T-helper 1 cell treated with Interleukin-12 subunit alpha and Interleukin-12 subunit beta and Interleukin-4 antibody, amounts not matched to agents 30 ng/mL and 1 ng/mL, for 36 hours (primary cell): ENCODE results near the gene HNF1A. TPM values are rescaled to one million over a fixed set of nuclear protein-coding genes. Genes with fewer than 3 reads are reported as not detected.
"Not testable (repeated sequence)": the region's sequence is repeated elsewhere in the genome, so short reads cannot be mapped to it uniquely, and the experiment has no call there.

ENCODE experiments used
- intact Hi-C: fragments of 100-400 bp; cut with micrococcal nuclease; formaldehyde crosslinking; loops from one replicate; pipeline ENCODE4 v1.15.1; 2024
- total RNA-seq: library from RNA; stranded (reverse); gene quantifications from 2 replicates; pipeline ENCODE4 v1.2.3, GENCODE V29; 2022

Gene HNF1A
- not detected in 2 replicates for total RNA-seq

GRCh38 chr12:120978296-120979219 is at the start of gene HNF1A:
TSS of gene HNF1A (plus strand) at chr12:120978543. CDS start at chr12:120978769, 226 bp downstream.
- intact Hi-C loops, result loop anchor here (10.0 kb wide), 1 partner anchor 214 kb away; no protein-coding TSS in a partner anchor

GRCh38 chr12:120928864-120929652 is 49.3 kb upstream of the HNF1A start:
- intact Hi-C loops, result no loop called here

- intact Hi-C loops, result no loop called here
Measured at GRCh38 chr12:120930032-120930431, 48.3 kb upstream of the HNF1A start.

- intact Hi-C loops, result no loop called here
Measured at GRCh38 chr12:120932058-120932457, 46.3 kb upstream of the HNF1A start.

GRCh38 chr12:120932956-120933526 is 45.3 kb upstream of the HNF1A start:
- intact Hi-C loops, result no loop called here

GRCh38 chr12:120933786-120934185 is 44.6 kb upstream of the HNF1A start:
- intact Hi-C loops, result no loop called here

- intact Hi-C loops, result no loop called here
Measured at GRCh38 chr12:120936197-120936596, 42.1 kb upstream of the HNF1A start.

- intact Hi-C loops, result no loop called here
Measured at GRCh38 chr12:120938496-120938895, 39.8 kb upstream of the HNF1A start.

GRCh38 chr12:120939523-120939922 is 38.8 kb upstream of the HNF1A start:
- intact Hi-C loops, result no loop called here

GRCh38 chr12:120940006-120940405 is 38.3 kb upstream of the HNF1A start:
- intact Hi-C loops, result no loop called here

- intact Hi-C loops, result no loop called here
Measured at GRCh38 chr12:120940799-120941198, 37.5 kb upstream of the HNF1A start.

GRCh38 chr12:120941412-120941811 is 36.9 kb upstream of the HNF1A start:
- intact Hi-C loops, result no loop called here

- intact Hi-C loops, result no loop called here
Measured at GRCh38 chr12:120941846-120942405, 36.4 kb upstream of the HNF1A start.

GRCh38 chr12:120943482-120943881 is 34.9 kb upstream of the HNF1A start:
- intact Hi-C loops, result no loop called here

- intact Hi-C loops, result loop anchor here (1.0 kb wide), 4 partner anchors 27 to 166 kb away; no protein-coding TSS in a partner anchor
Measured at GRCh38 chr12:120944645-120945217, 33.6 kb upstream of the HNF1A start.

- intact Hi-C loops, result not testable (repeated sequence)
Measured at GRCh38 chr12:120945516-120945915, 32.8 kb upstream of the HNF1A start.

- intact Hi-C loops, result not testable (repeated sequence)
Measured at GRCh38 chr12:120950260-120950799, 28.0 kb upstream of the HNF1A start.

GRCh38 chr12:120950807-120951206 is 27.5 kb upstream of the HNF1A start:
- intact Hi-C loops, result no loop called here

GRCh38 chr12:120955232-120955631 is 23.1 kb upstream of the HNF1A start:
- intact Hi-C loops, result no loop called here

GRCh38 chr12:120956579-120957300 is 21.6 kb upstream of the HNF1A start:
- intact Hi-C loops, result no loop called here
